Measurements from ENCODE around the gene RPL15. TPM values are rescaled to one million over a fixed set of nuclear protein-coding genes. Genes with fewer than 3 reads are reported as not detected.
A peak's percentile ranks its signal among the peaks of the same experiment; 100 is the strongest.

Gene RPL15
- total RNA-seq, 1 donor from 2014 or later = 1,125 TPM

- ATAC-seq (no peak), DNase-seq (ENCODE audit: low spot score) (no peak)
- intact Hi-C loops (cut with DNase I) = no loop called here
These were observed 33.4 kb downstream of the RPL15 start for GRCh38 chr3:23950293-23950692.

DNA sequence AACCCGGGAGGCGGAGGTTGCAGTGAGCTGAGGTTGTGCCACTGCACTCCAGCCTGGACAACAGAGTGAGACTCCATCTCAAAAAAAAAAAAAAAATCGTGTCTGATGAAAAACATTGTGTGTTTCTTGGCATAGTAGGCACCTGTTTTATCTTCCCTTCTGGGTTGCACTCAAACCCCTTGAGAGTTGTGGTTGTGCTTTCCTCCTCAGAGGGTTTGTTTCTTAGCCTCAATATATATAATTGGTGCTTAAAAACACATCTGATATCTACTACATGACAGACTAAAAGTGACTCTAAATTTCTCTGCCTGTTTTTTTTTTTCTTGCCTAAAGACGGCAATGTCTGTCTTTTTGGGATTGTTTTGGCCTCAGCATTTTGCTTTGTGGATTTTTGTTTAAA, 35.7 kb downstream of the RPL15 start:
- ATAC-seq = no peak
- intact Hi-C loops (cut with DNase I) = no loop called here
- no peak for DNase-seq (ENCODE audit: low spot score)

DNA sequence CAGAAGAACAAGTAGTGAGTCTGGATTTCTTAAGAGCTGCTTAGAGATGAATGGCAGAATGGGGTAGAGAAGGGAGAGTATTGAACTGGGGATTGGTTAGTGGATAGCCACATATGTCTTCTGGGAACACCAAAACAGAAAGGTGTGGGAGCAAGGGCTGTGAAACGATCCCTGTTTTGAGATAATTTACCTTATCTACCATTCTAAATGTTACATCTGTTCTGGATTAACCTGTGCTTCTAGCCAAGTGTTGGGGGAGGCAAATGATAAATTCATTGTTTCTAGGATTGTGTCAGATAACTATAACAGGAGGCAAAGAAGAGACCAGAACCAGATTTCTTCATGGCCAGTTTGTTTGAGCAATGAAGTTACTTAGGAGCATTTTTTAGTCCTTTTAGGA, 36.6 kb downstream of the RPL15 start:
- DNase-seq (ENCODE audit: low spot score) (no peak), ATAC-seq (no peak)
- intact Hi-C loops (cut with DNase I) = no loop called here

- intact Hi-C loops (cut with DNase I) = no loop called here
- DNase-seq (ENCODE audit: low spot score) = no peak
- ATAC-seq = no peak
These were observed 37.2 kb downstream of the RPL15 start for GRCh38 chr3:23954144-23954543.

DNA sequence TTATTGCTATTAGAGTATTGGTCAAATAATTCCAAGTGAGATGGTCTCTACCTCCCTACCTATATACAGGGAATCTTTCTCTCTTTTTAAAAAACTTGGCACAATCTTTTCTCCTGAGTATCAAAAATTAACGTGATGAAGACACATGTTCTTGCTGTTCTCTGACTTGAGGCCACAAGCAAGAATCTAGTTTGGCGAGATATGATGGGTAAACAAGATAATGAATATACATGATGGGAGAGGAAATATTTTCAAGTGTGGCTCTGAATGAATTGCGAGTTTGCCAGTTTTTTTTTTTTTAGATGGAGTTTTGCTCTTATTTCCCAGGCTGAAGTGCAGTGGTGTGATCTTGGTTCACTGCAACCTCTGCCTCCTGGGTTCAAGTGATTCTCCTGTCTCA, 39.8 kb downstream of the RPL15 start:
- intact Hi-C loops (cut with DNase I) = no loop called here
- no peak for DNase-seq (ENCODE audit: low spot score)
- no peak for ATAC-seq

DNA sequence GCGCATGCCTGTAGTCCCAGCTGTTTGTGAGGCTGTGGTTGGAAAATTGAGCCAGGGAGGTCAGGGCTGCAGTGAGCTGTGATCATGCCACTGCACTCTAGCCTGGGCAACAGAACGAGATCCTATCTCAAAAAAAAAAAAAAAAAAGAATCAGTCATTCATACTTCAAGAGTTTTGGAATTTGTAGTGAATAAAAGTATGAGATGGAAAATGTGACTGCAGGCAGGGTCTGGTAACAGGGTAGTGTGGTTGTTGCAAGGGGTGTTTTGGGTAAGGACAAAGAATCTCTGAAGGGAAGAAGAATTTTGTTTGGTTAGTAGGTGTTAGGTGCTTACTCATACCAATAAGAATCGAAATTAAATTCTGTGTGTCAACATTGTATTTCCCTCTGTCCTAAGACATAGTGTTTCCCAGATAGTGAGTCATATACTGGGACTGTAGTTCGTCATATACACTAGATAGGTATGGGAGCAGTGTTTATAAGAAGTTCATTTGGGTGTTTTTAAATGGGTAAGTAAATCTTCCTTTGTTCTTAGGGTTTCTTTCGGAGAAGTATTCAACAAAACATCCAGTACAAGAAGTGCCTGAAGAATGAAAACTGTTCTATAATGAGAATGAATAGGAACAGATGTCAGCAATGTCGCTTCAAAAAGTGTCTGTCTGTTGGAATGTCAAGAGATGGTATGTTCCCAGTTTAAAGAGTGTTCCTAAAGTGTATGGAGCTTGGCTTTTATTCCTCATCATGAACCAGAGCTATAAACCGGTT, 42.4 kb downstream of the RPL15 start:
- ATAC-seq (peak; percentile 32), DNase-seq (ENCODE audit: low spot score) (no peak)
- intact Hi-C loops (cut with DNase I) = no loop called here

DNA sequence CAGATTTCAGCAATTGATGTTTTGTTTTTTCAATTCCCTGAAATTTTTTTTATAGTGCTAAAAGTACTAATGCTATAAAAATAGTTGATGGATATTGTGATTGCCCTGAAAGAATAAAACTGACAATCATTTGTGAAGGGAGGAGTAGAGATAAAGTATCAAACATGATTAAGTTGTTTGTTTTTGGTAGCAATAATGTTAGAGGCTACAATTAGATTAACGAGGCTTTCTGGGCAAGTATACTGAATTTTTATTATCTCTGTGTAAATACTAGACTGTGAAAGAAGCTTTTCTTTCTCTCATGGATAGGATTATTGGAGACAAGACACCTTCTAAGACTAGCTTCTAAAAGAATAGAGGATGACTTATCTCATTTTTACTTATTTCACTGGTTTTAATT, 43.7 kb downstream of the RPL15 start:
- intact Hi-C loops (cut with DNase I) = no loop called here
- DNase-seq (ENCODE audit: low spot score) = no peak
- no peak for ATAC-seq

DNA sequence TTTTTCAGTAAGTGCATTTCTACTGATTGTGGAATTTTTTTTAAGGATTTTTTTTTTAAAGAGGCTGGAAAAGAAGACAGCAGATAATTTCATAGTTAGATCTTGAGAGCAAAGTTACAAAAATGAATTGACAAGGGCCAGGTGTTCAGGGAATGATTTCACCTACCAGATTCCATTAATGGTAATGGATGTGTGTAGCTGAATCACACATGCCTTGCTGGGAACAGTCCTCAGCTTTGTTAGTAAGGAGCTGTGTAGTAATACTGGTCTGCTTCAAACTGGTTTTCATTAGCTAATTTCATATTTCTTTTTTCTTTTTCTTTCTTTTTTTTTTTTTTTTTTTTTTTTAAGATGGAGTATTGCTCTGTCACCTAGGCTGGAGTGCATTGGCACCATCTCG, 44.1 kb downstream of the RPL15 start:
- no peak for ATAC-seq
- no peak for DNase-seq (ENCODE audit: low spot score)
- intact Hi-C loops (cut with DNase I) = no loop called here

DNA sequence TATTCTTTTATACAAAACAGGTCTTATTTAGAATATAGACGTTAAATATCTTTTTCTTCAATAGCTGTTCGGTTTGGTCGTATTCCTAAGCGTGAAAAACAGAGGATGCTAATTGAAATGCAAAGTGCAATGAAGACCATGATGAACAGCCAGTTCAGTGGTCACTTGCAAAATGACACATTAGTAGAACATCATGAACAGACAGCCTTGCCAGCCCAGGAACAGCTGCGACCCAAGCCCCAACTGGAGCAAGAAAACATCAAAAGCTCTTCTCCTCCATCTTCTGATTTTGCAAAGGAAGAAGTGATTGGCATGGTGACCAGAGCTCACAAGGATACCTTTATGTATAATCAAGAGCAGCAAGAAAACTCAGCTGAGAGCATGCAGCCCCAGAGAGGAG, 45.0 kb downstream of the RPL15 start:
- DNase-seq (ENCODE audit: low spot score) (no peak), ATAC-seq (no peak)
- intact Hi-C loops (cut with DNase I) = no loop called here

GRCh38 chr3:23964537-23965235, 47.8 kb downstream of the RPL15 start:
- no peak for ATAC-seq
- intact Hi-C loops (cut with DNase I) = no loop called here
- no peak for DNase-seq (ENCODE audit: low spot score)

DNA sequence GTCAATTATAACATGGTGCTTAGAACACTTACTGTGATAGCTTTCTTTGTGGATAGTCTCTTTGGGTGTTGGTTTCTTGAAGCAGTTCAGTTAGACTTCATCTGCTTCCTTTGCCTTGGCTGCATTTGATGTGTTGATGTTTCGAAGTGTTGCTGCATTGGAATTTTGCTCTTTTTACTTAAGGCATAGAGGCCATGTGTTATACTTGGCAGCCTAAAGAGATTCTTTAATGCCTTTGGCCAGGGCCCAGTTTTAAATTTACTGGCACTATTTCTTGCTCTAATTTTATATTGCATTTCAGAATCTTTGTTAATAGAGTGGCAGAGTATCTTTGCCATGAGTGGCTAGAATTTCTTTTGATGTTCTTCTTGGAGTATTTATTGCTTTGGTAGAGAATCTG, 49.4 kb downstream of the RPL15 start:
- intact Hi-C loops (cut with DNase I) = no loop called here
- ATAC-seq = no peak
- DNase-seq (ENCODE audit: low spot score) = no peak

DNA sequence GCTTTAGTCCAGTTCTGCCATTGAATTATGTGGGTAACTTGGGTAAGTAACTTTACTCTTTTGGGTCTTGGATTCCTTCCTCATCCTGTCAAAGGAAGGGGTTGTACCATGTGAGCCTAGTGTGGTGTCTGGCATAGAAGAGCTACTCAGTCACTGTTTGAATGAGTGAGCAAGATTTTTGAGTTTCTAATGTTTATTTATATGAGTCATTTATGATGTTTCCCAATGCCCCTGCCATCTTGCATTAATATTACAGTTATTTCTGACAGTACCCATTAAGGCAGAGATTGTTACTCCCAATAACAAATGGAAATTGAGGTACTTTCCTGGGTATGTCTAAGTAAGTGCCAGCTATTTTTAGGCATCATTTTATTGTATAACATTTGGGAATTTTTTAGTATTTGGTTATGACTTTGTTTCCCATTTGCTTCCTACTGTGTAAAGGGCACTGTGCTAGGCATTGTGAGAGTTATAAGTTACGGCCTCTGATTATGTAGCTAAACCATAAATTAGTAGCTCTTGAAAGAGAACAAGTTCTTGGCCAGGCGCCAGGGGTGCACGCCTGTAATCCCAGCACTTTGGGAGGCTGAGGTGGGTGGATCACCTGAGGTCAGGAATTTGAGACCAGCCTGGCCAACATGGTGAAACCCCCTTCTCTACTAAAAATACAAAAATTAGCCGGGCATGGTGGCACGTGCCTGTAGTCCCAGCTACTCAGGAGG, 51.7 kb downstream of the RPL15 start:
- intact Hi-C loops (cut with DNase I) = no loop called here
- no peak for ATAC-seq
- DNase-seq (ENCODE audit: low spot score) = no peak

GRCh38 chr3:23969393-23969792, 52.5 kb downstream of the RPL15 start:
- no peak for ATAC-seq
- no peak for DNase-seq (ENCODE audit: low spot score)
- intact Hi-C loops (cut with DNase I) = no loop called here

Other genes starting within 250 kb of the RPL15 start
- 152 TPM for gene UBE2E1, start 111.2 kb upstream of the RPL15 start, total RNA-seq
- 10.8 TPM for gene NKIRAS1, start 142 bp upstream of the RPL15 start, total RNA-seq
- gene NR1D2, start 28.2 kb downstream of the RPL15 start, total RNA-seq = 71.5 TPM

All from sciatic nerve (tissue), 2 donors.